Vagina (tissue), 2 donors: ENCODE data around the gene INO80C.

Experiments
- CTCF ChIP-seq, 3 experiments: fragments of 450-650 bp in 2 of 3; fragments of 200-600 bp in 1 of 3; sonication (generic) in 1 of 3; IDR thresholded peaks; one replicate each; pipeline ENCODE4 v1.5.1; 2017 to 2019; ENCODE audit warnings: antibody characterized with exemption in 3 of 3, mild to moderate bottlenecking in 2 of 3, moderate library complexity in 2 of 3
- POLR2A ChIP-seq, 2 donors: fragments of 450-650 bp; IDR thresholded peaks; one replicate each; pipeline ENCODE4 v1.6.1; 2017; ENCODE audit warnings: antibody characterized with exemption in 2 of 2, mild to moderate bottlenecking in 2 of 2, moderate library complexity in 2 of 2

DNA sequence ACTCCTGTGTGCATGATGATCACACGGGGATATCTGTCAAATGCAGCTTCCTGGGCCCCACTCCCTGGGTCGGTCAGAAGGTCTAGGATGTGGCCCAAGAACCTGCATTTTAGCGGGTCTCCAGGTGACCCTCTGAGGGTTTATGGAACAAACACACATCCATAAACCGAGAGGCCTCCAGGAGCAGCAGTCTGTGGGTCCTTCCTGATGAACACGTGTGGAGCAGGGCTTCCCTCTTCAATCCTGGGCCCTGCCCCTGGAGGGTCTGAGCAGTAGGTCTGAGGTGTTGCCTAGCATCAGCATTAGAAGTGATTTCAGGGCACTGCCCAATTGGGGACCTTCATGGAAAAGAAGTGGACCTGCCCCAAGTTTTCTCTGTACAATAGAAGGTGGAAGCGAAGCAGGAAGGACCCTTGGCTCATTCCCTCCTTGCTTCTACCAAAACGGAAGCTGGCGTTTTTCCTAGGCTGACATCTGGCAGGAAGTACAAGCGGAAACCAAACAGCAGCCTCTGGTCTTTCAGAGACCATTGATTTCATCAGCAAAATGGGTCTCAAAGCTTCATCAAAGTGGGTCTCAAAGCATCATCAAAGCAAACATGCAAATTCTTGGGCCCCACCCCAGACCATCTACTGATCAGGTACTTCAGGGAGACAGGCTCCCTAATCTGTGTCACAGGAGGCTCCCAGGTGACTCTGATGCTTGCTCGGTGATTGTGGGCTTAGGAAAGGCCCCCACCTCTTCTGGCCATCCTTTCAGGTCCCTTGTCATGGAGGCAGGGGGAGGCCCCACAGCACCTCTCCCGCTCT is 30.7 kb downstream of the INO80C start:
- no peak for TF ChIP-seq CTCF (IDR thresholded peaks at IDR 0.05)
- TF ChIP-seq POLR2A (IDR thresholded peaks at IDR 0.05) = no peak
